ENCODE measurements around the gene SEZ6.

GRCh38 chr17:29039764-29040598 lies 34.1 kb upstream of the SEZ6 start:
- TF ChIP-seq CTCF (IDR thresholded peaks at IDR 0.05) (no peak), POLR2AphosphoS5 (IDR thresholded peaks at IDR 0.05) (no peak), EP300 (IDR thresholded peaks at IDR 0.05) (no peak), POLR2A (IDR thresholded peaks at IDR 0.05; ENCODE audit: low read depth) (no peak)

All from esophagus muscularis mucosa (tissue), 4 donors.